ENCODE data around the gene HDAC4.

HDAC4 gene

DNA sequence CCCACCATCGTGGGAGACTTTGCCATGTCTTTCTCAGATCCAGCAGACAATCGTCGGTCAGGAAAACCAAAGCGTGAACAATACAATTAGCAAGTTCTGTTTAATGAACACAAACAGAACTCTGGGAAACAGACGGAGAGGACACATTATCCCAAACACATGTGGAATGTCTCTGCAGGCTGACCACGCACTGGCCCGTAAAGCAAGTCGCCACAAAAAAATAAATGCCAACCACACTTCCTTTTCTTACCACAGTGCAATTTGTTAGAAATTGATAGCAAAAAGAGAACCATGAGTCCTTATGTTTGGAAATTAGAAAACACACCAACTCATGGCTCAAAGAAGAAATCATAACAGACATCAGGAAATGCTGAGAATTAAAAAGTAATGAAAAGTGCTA is 342.1 kb downstream of the HDAC4 start:
- Histone ChIP-seq H3K36me3 (ENCODE audit: control insufficient read depth in 1 of 2, insufficient read depth in 2 of 2, low read length in 2 of 2) (peaks cover 15 to 26% of the 10 kb centered on the region in 2 donors), H3K27me3 (ENCODE audit: control insufficient read depth in 1 of 2, insufficient read depth in 2 of 2, low read length in 2 of 2) (no peaks in the 10 kb centered on the region), H3K9ac (ENCODE audit: low read depth in 1 of 2, low read length in 2 of 2) (no peak overlapping the region), H3K4me3 (ENCODE audit: low read depth in 1 of 2, low read length in 2 of 2) (no peak overlapping the region), H3K27ac (ENCODE audit: low read depth, low read length) (no peak overlapping the region), H3K4me1 (ENCODE audit: control insufficient read depth in 1 of 2, insufficient read depth in 2 of 2, low read length in 2 of 2) (no peaks in the 10 kb centered on the region), H3K9me3 (ENCODE audit: control insufficient read depth in 1 of 2, low read length in 2 of 2) (no peaks in the 10 kb centered on the region)

DNA sequence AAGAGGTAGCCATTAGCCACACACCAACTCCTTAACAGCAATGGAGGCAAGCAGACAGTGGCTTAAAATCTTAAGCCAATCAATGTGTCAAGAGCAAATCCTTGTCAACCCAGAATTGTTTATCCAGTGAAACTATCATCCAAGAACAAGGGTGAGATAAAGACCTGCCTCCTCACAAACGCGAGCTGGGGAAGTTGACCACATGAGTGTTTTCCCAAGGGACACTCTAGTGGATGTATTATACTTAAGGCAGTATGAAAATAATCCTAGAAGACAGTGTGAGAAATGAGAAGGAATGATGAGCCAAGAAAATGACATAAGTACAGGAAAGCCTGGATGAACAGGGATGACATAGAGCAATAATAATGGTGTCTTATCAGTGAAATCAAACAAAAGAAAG is 343.3 kb downstream of the HDAC4 start:
- Histone ChIP-seq H3K27ac (ENCODE audit: low read depth, low read length) (no peak overlapping the region), H3K27me3 (ENCODE audit: control insufficient read depth in 1 of 2, insufficient read depth in 2 of 2, low read length in 2 of 2) (no peaks in the 10 kb centered on the region), H3K4me3 (ENCODE audit: low read depth in 1 of 2, low read length in 2 of 2) (no peak overlapping the region), H3K4me1 (ENCODE audit: control insufficient read depth in 1 of 2, insufficient read depth in 2 of 2, low read length in 2 of 2) (no peaks in the 10 kb centered on the region), H3K9me3 (ENCODE audit: control insufficient read depth in 1 of 2, low read length in 2 of 2) (no peaks in the 10 kb centered on the region), H3K36me3 (ENCODE audit: control insufficient read depth in 1 of 2, insufficient read depth in 2 of 2, low read length in 2 of 2) (peaks cover 17 to 35% of the 10 kb centered on the region in 2 donors), H3K9ac (ENCODE audit: low read depth in 1 of 2, low read length in 2 of 2) (no peak overlapping the region)

DNA sequence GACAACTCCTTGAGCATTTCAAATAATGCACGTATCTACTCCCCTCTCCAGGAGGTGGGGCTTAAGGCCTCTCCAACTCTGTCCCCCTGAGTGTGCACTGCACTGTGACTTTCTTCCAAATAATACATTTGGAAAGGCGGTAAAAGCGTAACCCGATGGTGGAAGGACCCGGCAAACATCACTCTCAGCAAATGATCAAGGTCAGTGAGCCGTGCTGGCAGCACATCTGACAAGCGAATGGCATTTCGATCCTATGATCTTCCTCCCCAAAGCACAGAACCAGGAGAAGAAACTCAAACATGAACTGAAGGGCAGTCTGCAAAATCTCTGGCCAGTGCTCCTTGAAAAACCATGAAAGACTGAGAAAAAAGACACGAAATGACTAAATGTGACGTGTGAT is 344.2 kb downstream of the HDAC4 start:
- Histone ChIP-seq H3K4me3 (ENCODE audit: low read depth in 1 of 2, low read length in 2 of 2) (no peak overlapping the region), H3K27ac (ENCODE audit: low read depth, low read length) (no peak overlapping the region), H3K27me3 (ENCODE audit: control insufficient read depth in 1 of 2, insufficient read depth in 2 of 2, low read length in 2 of 2) (no peaks in the 10 kb centered on the region), H3K9me3 (ENCODE audit: control insufficient read depth in 1 of 2, low read length in 2 of 2) (no peaks in the 10 kb centered on the region), H3K36me3 (ENCODE audit: control insufficient read depth in 1 of 2, insufficient read depth in 2 of 2, low read length in 2 of 2) (peaks cover 22 to 36% of the 10 kb centered on the region in 2 donors), H3K4me1 (ENCODE audit: control insufficient read depth in 1 of 2, insufficient read depth in 2 of 2, low read length in 2 of 2) (no peaks in the 10 kb centered on the region), H3K9ac (ENCODE audit: low read depth in 1 of 2, low read length in 2 of 2) (no peak overlapping the region)

DNA sequence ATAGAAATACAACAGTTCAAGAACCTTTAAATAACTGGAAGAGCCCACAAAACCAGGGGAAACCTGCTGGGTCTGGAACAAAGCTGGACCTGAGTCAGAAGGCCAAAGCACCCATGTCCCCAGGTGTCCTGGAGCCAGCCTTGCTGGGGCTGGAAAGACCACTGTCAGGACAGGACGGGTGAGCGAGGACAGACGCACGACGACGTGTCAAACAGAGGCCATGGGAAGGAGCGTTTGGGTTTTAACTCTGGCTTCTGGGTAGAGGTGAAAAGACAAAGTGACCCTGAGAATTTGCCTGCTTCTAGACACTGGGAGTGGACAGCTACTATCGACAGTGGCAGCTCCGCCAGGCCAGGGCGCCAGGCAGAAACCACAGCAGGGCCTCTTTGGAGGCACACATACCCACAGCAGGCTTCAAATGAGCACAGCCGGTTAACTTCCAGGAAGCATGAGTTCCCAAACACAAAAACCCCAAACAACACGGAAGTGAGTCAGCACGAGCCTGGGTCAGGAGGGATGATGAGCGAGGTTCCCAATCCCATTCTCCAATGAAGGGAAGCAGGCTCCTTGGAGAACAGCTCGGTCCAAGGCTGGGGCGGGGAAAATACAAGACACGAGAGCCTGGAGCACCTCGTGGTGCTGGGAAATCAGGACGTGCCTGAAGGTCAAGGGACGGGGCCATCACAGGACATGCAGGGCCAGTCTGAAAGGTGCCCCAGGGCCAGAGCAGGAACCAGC is 344.9 kb downstream of the HDAC4 start:
- Histone ChIP-seq H3K9me3 (ENCODE audit: control insufficient read depth in 1 of 2, low read length in 2 of 2) (no peaks in the 10 kb centered on the region), H3K4me1 (ENCODE audit: control insufficient read depth in 1 of 2, insufficient read depth in 2 of 2, low read length in 2 of 2) (no peaks in the 10 kb centered on the region), H3K36me3 (ENCODE audit: control insufficient read depth in 1 of 2, insufficient read depth in 2 of 2, low read length in 2 of 2) (peaks cover 18 to 30% of the 10 kb centered on the region in 2 donors), H3K27me3 (ENCODE audit: control insufficient read depth in 1 of 2, insufficient read depth in 2 of 2, low read length in 2 of 2) (no peaks in the 10 kb centered on the region), H3K9ac (ENCODE audit: low read depth in 1 of 2, low read length in 2 of 2) (no peak overlapping the region), H3K4me3 (ENCODE audit: low read depth in 1 of 2, low read length in 2 of 2) (no peak overlapping the region), H3K27ac (ENCODE audit: low read depth, low read length) (no peak overlapping the region)

DNA sequence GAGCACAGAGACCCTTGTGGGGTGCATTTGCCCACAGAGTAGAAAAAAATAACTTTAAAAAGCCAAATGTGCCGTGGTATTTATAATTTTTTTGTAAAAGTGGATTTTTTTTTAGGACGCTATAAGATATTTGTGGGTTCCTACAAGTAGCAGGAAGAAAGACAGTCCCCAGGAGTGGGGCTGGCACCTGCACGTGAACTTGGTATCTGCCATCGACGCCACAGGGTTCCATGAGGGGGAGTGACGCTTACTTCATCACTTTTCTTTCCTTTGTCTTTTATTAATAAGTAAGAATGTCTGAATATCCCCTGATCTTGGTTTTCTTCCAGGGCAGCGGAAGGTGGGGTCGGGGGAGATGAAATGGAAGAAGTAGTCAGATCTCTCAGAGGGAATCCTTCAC is 345.9 kb downstream of the HDAC4 start:
- Histone ChIP-seq H3K27ac (ENCODE audit: low read depth, low read length) (no peak overlapping the region), H3K4me3 (ENCODE audit: low read depth in 1 of 2, low read length in 2 of 2) (no peak overlapping the region), H3K9me3 (ENCODE audit: control insufficient read depth in 1 of 2, low read length in 2 of 2) (no peaks in the 10 kb centered on the region), H3K36me3 (ENCODE audit: control insufficient read depth in 1 of 2, insufficient read depth in 2 of 2, low read length in 2 of 2) (peaks cover 22 to 36% of the 10 kb centered on the region in 2 donors), H3K9ac (ENCODE audit: low read depth in 1 of 2, low read length in 2 of 2) (no peak overlapping the region), H3K27me3 (ENCODE audit: control insufficient read depth in 1 of 2, insufficient read depth in 2 of 2, low read length in 2 of 2) (no peaks in the 10 kb centered on the region), H3K4me1 (ENCODE audit: control insufficient read depth in 1 of 2, insufficient read depth in 2 of 2, low read length in 2 of 2) (no peaks in the 10 kb centered on the region)

DNA sequence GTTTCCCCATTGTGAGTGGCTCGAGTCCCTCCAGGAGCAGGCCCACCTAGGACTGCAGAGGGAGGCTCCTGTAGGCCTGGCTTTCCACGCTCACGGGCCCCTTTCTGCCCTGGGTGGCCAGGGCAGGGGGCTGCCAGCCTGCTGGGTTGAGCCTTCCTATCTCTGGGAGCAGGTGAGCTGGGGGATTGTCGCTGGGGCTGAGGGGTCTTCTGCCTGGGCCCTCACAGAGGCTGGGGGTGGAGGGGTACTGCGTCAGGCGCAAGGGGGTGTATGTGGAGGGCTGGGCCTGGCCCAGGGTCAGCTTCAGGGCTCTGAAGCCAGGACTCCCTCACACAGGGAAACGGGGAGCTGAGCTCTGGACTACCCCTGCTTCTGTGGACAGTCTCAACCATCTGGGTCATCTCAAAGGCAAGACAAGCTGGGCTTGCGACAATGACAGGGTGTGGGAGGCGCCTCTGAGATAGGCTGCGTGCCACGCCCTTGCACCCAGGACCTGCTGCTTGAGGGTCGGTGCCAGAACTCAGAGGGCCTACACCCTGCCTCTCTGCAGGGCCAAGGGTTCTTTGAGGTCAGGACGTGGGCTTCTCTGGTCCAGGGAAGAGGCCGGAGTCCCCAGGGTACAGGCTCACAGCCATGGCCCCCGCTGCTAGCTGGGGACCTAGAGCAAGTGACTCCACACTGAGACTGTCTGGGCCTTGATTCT is 346.9 kb downstream of the HDAC4 start:
- Histone ChIP-seq H3K4me3 (ENCODE audit: low read depth in 1 of 2, low read length in 2 of 2) (no peak overlapping the region), H3K9me3 (ENCODE audit: control insufficient read depth in 1 of 2, low read length in 2 of 2) (no peaks in the 10 kb centered on the region), H3K27ac (ENCODE audit: low read depth, low read length) (no peak overlapping the region), H3K4me1 (ENCODE audit: control insufficient read depth in 1 of 2, insufficient read depth in 2 of 2, low read length in 2 of 2) (no peaks in the 10 kb centered on the region), H3K36me3 (ENCODE audit: control insufficient read depth in 1 of 2, insufficient read depth in 2 of 2, low read length in 2 of 2) (peaks cover 22 to 36% of the 10 kb centered on the region in 2 donors), H3K27me3 (ENCODE audit: control insufficient read depth in 1 of 2, insufficient read depth in 2 of 2, low read length in 2 of 2) (no peaks in the 10 kb centered on the region), H3K9ac (ENCODE audit: low read depth in 1 of 2, low read length in 2 of 2) (no peak overlapping the region)

DNA sequence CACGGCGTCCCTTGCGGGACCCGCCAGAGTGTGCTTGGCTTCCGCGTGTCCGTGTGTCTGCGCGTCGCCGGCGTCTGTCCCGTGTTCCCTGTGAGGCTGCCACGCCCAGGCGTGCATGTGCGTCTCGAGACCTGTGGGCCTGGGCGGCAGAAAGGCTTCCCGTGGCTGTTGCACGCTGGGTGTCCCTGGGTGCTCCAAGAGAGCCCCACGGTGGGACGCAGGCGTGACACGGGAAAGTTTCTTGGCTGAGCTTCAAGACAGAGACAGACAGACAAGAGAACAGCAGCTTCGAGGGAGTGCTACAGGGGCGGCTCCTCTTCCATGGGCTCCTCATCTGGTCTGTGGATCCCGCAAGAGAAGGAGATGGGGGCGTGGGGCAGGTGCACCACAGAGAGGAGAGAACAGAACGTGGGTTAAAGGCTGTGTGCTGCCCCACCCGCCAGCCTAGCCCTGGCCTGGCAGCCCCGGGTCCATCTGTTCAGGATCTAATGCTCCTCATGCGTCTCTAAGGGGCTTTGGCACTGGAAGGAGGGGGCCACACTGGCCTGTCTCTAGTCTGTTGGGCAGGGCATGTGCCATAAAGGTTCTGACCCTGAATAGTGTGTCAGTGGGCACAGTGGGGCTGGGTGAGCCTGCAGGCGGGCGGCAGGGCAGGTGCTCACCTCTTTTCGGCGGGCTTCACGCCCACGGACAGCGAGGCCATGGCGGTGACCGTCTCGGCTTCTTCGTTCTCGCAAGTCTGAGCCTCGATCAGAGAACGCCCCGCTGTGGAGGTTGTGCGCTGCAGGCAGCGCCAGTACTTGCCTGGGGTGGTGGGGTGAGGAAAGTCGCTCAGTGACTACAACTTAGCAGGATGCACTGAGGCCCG is 347.8 kb downstream of the HDAC4 start:
- no peak overlapping the region for H3K9ac ChIP-seq (ENCODE audit: low read depth in 1 of 2, low read length in 2 of 2)
- no peak overlapping the region for H3K4me3 ChIP-seq (ENCODE audit: low read depth in 1 of 2, low read length in 2 of 2)
- H3K36me3 ChIP-seq (ENCODE audit: control insufficient read depth in 1 of 2, insufficient read depth in 2 of 2, low read length in 2 of 2), result peaks cover 22 to 36% of the 10 kb centered on the region in 2 donors
- H3K4me1 ChIP-seq (ENCODE audit: control insufficient read depth in 1 of 2, insufficient read depth in 2 of 2, low read length in 2 of 2), result no peaks in the 10 kb centered on the region
- no peaks in the 10 kb centered on the region for H3K27me3 ChIP-seq (ENCODE audit: control insufficient read depth in 1 of 2, insufficient read depth in 2 of 2, low read length in 2 of 2)
- no peaks in the 10 kb centered on the region for H3K9me3 ChIP-seq (ENCODE audit: control insufficient read depth in 1 of 2, low read length in 2 of 2)
- no peak overlapping the region for H3K27ac ChIP-seq (ENCODE audit: low read depth, low read length)

DNA sequence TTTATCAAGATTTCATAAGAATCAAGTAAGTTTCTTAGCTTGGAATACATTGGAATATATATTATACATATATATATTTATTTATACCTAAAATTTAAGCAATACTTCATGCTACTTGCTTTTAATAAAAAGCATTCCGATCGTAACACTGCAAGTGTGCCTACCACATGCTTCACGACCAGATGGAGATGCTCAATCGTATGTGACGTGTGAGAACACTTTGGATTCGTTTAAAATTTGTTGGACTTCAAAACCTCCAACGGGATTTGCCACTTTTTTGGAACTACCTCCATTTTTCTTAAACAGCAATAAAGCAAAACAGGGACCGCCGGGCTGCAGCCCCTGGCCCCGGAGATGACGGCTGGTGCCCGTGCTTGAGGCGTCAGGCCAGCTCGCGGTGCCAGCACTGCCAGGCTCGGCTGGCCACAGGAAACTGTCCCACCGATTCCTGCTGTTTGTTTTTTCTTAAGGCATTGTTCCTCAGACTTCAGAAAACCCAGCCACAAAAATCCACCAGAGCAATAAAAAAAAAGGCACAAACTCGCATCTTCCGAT is 348.9 kb downstream of the HDAC4 start:
- Histone ChIP-seq H3K9ac (ENCODE audit: low read depth in 1 of 2, low read length in 2 of 2) (no peak overlapping the region), H3K4me3 (ENCODE audit: low read depth in 1 of 2, low read length in 2 of 2) (no peak overlapping the region), H3K4me1 (ENCODE audit: control insufficient read depth in 1 of 2, insufficient read depth in 2 of 2, low read length in 2 of 2) (no peaks in the 10 kb centered on the region), H3K27me3 (ENCODE audit: control insufficient read depth in 1 of 2, insufficient read depth in 2 of 2, low read length in 2 of 2) (no peaks in the 10 kb centered on the region), H3K36me3 (ENCODE audit: control insufficient read depth in 1 of 2, insufficient read depth in 2 of 2, low read length in 2 of 2) (peaks cover 18 to 36% of the 10 kb centered on the region in 2 donors), H3K27ac (ENCODE audit: low read depth, low read length) (no peak overlapping the region), H3K9me3 (ENCODE audit: control insufficient read depth in 1 of 2, low read length in 2 of 2) (no peaks in the 10 kb centered on the region)

DNA sequence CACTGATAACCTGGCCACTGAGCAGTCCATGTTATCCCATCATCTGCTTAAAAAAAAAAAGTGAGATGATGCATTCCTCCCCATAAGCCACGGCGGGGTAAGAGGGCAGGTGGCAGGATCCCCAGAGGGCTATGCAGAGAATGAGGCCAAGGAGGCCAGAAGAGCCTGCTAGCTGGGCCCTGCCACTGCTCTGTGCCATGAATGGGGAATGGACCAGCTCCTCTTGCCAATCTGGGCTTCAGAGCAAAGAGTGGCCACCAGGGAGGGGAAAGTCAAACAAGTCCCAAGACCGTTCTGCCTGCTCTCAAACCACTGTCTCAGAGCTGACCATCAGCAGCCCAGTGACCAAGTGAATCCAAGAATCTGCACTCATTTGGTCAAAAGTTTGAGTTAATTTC is 350.6 kb downstream of the HDAC4 start:
- Histone ChIP-seq H3K27ac (ENCODE audit: low read depth, low read length) (no peak overlapping the region), H3K9me3 (ENCODE audit: control insufficient read depth in 1 of 2, low read length in 2 of 2) (no peaks in the 10 kb centered on the region), H3K9ac (ENCODE audit: low read depth in 1 of 2, low read length in 2 of 2) (no peak overlapping the region), H3K4me3 (ENCODE audit: low read depth in 1 of 2, low read length in 2 of 2) (no peak overlapping the region), H3K36me3 (ENCODE audit: control insufficient read depth in 1 of 2, insufficient read depth in 2 of 2, low read length in 2 of 2) (peaks cover 18 to 27% of the 10 kb centered on the region in 2 donors), H3K27me3 (ENCODE audit: control insufficient read depth in 1 of 2, insufficient read depth in 2 of 2, low read length in 2 of 2) (no peaks in the 10 kb centered on the region), H3K4me1 (ENCODE audit: control insufficient read depth in 1 of 2, insufficient read depth in 2 of 2, low read length in 2 of 2) (no peaks in the 10 kb centered on the region)
